HG03432 (cell line): ENCODE data around the gene GSK3A.
A peak's percentile ranks its signal among the peaks of the same experiment; 100 is the strongest.

Experiments
- ATAC-seq: cut with Tn5 transposase; IDR thresholded peaks from one replicate; pipeline ENCODE4 v1.9.1; 2021; ENCODE audit warnings: mild to moderate bottlenecking, moderate library complexity; ENCODE audit not compliant: unreplicated experiment

GSK3A gene

DNA sequence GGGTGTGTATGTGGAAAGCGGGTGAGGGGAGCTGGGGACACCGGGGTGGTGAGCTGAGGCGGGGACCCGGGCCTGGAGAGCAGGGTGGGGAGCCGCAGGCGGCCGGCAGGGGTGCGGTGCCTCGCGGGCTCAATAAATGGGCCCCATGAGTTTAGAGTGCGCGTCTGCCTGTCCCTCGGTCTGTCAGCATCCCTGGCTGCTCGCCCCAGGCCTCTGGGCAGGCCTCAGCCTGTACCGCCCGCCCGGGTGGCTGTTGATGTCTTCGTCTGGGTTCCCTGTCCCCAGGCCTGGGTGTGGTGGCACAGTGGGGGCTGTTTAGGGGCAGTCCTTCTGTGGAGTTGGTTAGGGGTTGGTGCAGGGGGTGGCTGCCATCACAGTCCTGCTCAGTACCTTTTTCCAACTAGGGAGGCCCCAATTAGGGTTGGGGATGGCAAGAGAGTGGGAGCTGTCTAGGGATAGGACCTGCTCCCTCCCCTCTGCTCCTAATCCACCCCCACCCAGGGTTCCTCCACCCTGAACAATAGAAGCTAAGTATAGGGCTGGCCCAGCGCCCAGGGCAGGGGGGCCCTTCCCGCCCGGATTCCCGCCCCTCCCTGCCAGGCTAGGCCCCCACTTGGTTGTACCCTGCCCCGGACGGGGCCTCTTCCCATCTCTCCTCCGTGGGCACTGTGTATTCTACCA is 38.9 kb upstream of the GSK3A start:
- no peak for ATAC-seq

DNA sequence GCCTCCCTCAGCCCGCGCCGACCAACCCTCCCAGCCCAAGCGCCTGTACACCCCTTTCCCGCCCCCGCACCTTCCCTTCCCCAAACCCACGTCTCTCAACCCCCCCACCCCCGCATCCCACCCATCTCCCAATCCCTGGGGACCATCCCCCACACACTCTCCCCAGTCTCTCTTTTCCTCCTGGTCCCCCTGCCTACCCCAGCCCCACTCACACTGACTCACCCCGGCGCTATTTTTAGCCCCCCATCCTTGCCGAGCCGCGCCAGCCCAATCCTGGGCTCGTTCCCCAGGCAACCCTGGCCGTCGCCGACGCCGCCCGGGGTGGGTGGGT is 38.4 kb upstream of the GSK3A start:
- no peak for ATAC-seq

DNA sequence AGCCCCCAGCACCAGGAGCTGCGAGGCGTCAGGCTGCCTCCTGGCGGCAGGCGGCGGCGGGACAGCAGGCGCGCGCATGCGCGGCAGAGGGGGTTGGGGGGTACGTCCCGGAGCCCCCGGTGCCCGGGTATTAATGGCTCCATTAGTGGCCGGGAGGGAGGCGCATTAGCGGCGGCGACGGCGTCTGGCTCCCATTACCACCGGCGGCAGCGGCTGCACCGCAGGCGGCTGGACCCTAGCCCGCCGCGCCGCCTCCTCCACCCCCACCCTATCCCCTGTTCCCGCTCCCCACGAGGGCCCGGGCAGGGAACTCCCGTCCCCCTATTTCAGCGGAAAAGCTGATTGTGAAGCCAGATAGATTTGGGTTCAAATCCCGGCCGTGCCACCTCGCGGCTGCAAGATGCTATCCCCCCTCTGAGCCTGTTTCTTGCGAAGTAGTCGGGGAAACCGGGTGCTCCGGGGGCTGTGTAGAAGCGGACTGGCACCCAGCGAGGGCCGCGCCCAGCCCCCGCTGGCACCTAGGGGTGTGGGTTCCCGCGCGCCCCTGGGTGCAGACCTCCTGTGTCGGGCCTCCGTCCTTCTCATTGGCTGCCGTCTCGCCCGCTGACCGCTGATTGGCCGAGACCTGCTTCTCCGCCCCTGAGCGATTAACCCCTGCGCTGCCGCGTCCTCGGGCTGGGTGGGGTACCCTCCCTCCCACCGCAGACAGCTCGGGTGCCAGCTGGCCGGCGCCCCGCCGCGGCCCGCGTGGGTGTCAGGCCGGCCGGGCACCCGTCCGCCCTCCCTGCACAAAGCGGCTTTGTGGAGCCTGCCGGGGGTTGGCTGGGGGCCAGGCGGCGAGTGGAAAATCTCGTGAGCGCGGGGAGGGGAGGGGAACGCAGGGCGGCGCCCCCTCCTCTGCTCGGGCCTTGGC is 37.8 kb upstream of the GSK3A start:
- peak; percentile 39 for ATAC-seq

DNA sequence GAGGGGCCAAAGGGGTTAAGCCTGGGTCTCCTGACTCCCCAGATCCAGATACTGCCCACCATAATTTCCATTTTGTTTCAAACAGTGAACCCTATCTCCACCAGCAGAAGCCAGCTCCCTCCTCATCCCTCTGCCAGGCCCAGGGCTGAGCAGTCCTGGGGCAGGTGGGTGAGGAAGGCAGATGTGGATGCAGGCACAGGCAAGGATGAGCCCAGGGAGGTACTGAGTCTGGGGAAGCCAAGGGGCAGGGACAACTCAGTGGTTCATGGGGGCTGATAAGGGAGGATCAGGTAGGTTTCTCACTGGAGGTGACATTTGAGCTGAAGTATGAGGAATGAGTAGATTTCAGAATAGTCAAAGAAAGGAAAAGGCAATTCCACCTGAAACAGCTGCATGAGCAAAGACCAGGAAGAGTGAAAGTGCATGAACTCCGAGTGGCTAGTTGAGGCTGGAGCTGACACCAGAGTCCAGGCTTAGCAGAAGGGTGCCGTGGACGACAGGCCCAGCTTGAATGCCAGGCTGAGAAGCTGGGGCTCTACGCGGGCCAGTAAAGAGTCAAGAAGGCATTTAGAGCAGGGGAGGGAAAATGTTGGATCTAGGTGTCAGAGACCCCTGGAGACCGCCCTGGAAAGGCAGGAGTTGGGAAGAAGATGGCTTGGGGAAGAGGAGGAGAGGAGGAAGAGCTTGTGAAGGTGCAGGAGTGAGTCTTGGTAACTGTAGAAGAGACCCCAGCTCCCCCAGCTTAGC is 36.9 kb upstream of the GSK3A start:
- ATAC-seq, result no peak

DNA sequence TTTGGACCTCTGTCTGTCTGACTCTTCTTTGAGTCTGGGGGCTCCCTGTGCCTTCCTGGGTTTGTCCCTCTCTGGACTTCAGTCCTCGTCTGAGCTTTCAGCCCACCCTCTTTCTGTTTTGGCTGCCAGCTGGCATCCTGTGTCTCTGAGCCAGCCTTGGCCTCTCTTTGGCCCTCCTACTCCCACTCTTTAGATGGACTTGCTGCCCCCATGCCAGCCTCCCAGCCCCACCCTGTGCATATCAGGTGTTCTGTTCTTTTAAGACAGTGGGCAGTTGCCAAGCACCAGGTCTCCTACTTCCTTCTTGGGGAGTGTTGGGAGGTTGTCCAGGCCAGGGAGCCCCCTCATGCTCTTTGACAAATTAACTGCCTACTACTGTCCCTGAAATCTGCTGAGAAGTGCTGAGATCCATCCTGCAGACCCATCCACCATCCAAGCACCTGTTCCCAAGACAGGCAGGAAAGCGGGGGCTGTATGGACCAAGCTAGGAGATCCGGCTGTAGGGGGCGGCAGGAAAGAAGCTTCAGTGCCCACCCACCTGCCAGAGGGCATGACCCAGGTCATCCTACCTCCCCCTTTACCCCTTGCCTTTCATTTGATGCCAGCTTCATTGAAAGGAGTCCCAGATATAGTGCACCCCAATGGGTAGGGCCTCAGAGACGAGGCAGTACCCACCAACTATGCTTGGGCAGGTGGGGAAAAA is 36.2 kb upstream of the GSK3A start:
- no peak for ATAC-seq

DNA sequence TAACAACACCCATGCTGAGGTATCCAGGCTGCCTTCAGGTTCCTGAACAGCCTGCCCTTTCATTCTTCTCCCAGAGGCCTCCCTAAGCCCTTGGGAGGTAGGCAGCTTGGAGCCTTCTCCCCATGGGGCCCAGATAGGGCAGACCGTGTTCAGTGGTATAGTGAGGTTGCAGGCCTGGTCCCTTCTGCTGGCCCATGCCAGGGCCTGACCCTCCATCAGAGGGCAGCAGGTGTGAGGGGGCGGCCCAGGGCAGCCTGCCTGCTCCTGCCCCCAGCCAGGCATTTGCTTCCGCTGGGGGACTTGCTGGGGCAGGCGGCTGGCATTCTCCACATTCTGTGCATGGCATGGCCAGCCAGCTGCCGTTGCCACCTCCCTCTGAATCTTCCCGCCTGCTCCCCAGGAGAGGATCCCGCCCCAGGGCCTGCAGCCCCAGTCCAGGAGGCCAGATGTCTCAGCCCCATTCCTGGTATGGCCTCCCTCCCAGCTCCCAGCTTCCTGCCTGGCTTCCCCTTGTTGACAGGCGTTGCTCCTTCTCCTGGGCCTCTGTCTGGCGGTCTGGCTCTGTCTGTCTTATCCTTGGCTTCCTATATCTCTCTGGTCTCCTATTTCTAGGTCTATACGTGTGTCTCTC is 35.5 kb upstream of the GSK3A start:
- no peak for ATAC-seq

DNA sequence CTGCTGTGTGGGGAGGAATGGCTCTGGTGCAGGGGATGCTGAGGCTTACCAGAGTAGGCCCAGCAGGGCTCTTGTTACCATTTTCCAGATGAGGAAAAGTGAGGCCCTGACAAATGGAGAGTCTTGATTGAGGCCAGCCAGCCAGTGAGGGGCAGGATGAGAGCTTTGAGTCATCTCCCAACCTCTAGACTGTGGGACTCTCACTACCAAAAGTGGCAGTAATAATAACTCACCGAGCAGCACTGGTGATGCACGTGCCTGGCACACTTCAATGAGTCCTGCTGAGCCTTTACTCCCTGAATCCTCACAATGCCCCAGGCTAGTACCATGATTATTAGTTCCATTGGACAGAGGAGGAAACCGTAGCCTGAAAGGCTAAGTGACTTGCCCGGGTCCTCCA is 34.4 kb upstream of the GSK3A start:
- no peak for ATAC-seq

DNA sequence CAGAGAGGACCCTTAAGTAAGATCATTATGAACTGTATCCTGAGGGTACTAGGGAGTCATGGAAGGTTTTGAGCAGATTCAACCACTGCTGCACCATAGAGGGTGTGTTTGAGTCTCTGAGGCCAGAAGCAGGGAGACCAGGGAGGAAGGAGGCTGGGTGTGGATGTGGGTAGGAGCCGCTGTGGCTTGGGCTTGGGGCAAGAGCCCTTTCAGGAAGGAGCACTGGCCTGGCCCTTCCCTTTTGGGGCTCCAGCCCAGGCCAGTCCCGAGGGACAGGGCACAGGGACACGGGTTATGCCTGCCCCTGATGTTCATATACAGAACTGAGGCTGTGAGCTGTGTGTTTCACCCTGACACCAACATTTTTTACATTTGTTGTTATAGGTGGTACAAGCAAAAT is 33.9 kb upstream of the GSK3A start:
- ATAC-seq, result no peak

DNA sequence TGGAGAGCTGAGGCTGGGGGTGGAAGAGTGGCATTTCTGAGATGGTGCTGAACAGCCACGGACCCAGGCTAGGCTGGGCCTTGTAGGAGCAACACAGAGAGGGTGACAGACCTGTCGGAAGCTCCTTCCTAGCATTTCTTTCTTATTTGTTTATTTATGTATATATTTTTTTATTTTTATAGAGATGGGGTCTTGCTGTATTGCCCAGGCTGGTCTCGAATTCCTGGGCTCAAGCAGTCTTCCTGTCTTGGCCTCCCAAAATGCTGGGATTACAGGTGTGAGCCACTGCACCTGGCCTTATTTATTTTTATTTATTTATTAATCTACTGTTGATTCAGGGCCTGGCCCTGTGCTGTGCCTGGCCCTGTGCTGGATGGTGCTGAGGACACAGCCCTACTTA is 33.1 kb upstream of the GSK3A start:
- ATAC-seq, result no peak

DNA sequence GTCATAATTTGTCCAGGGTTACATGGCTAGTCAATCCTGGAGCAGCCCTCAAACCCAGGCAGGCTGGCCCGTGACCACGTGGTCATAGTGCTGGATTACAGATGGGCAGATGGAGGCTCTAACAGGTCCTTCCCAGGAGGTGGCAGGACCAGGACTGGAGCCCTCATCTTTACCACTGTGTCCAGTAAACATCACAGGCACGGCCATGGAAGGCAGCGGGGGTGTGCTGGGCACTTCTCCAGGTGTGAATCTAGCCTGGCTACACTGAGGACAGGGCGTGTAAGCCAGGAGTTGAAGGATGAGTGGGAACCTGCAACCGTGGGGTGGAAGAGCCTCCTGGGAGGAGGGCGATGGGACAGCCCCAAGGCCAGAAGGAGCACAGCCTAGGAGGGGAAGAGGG is 32.7 kb upstream of the GSK3A start:
- no peak for ATAC-seq

DNA sequence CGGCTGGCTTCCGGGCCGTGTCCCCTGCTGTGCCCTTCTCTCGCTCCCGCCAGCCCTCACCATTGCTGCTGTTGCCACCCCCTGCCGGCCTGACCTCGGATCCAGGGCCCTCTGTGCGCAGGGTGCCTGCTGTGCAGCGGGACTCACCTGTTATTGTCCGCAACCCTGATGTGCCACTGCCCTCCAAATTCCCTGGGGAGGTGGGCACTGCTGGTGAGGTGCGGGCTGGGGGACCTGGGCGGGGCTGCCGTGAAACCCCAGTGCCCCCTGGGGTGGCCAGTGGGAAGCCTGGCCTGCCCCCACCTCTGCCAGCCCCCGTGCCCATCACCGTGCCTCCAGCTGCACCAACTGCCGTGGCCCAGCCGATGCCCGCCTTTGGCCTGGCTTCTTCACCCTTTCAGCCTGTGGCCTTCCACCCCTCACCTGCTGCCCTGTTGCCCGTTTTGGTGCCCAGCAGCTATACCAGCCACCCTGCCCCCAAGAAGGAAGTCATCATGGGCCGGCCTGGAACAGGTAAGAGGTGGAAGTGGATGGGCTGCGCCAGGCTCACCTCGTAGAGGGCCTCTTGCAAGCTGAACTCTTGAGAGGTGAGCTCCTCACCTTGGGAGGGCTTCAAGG is 31.8 kb upstream of the GSK3A start:
- no peak for ATAC-seq

DNA sequence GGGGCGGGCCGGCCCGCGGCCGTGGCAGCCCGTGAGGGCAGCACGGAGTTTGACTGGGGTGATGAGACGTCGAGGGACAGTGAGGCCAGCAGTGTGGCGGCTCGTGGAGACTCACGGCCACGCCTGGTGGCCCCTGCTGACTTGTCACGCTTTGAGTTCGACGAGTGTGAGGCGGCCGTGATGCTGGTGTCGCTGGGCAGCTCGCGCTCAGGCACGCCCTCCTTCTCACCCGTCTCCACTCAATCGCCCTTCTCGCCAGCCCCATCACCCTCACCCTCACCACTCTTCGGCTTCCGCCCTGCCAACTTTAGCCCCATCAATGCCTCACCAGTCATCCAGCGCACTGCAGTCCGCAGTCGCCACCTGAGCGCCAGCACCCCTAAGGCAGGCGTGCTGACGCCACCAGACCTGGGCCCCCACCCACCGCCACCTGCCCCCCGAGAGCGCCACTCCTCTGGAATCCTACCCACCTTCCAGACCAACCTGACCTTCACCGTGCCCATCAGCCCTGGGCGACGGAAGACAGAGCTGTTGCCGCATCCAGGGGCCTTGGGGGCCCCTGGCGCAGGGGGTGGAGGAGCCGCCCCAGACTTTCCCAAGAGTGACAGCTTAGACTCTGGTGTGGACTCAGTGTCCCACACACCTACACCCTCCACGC is 31.1 kb upstream of the GSK3A start:
- ATAC-seq, result no peak

DNA sequence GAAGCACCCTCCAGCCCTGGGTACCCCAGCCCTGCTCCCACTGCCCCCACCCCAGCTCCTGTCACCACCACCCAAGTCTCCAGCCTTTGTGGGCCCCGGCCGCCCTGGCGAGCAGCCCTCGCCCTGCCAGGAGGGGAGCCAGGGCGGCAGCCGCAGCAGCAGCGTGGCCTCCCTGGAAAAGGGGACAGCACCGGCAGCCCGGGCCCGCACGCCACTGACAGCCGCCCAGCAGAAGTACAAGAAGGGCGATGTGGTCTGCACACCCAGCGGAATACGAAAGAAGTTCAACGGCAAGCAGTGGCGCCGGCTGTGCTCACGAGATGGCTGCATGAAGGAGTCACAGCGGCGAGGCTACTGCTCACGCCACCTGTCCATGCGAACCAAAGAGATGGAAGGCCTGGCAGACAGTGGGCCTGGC is 30.6 kb upstream of the GSK3A start:
- no peak for ATAC-seq

DNA sequence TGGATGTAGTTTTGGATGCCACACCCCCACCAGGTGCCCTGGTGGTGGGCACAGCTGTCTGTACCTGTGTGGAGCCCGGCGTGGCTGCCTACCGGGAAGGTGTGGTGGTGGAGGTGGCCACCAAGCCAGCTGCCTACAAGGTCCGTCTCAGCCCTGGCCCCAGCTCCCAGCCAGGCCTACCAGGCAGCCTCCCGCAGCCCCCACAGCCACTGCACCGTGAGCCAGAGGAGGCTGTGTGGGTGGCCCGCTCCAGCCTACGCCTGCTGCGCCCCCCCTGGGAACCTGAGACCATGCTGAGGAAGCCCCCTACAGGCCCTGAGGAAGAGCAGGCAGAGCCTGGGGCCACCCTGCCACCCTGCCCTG is 30.1 kb upstream of the GSK3A start:
- ATAC-seq, result no peak

DNA sequence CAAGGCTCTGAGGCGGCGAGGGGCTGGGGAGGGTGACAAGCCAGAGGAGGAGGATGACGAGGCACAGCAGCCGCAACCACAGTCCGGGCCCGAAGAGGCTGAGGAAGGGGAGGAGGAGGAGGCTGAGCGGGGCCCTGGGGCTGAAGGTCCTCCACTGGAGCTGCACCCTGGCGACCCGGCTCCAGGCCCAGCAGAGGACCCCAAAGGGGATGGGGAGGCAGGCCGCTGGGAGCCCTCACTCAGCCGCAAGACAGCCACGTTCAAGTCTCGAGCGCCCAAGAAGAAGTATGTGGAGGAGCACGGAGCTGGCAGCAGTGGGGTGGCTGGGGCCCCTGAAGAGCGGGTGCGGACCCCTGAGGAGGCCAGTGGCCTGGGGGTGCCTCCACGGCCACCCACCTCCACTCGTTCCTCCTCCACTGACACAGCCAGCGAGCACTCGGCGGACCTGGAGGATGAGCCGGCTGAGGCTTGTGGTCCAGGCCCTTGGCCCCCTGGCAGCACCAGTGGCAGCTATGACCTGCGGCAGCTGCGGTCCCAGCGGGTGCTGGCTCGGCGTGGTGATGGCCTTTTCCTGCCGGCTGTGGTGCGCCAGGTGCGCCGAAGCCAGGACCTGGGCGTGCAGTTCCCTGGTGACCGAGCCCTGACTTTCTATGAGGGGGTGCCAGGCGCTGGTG is 29.6 kb upstream of the GSK3A start:
- ATAC-seq, result no peak

DNA sequence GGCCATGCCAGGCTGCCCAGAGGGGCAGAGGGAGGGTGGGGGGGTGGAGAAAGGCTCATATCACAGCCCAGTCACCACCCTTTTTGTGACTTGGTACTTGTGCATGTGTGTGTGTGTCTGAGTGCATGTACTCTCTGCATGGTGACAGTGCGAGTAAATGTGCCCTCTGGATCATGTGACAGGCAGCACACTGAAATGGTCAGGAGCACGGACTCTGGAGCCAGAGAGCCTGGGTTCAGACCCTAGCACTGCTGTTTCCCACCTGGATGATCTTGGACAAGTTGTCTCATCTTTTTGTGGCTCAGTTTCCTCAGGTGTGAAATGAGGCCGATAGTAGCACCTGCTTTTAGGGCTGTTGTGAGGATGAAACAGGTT is 28.6 kb upstream of the GSK3A start:
- no peak for ATAC-seq

DNA sequence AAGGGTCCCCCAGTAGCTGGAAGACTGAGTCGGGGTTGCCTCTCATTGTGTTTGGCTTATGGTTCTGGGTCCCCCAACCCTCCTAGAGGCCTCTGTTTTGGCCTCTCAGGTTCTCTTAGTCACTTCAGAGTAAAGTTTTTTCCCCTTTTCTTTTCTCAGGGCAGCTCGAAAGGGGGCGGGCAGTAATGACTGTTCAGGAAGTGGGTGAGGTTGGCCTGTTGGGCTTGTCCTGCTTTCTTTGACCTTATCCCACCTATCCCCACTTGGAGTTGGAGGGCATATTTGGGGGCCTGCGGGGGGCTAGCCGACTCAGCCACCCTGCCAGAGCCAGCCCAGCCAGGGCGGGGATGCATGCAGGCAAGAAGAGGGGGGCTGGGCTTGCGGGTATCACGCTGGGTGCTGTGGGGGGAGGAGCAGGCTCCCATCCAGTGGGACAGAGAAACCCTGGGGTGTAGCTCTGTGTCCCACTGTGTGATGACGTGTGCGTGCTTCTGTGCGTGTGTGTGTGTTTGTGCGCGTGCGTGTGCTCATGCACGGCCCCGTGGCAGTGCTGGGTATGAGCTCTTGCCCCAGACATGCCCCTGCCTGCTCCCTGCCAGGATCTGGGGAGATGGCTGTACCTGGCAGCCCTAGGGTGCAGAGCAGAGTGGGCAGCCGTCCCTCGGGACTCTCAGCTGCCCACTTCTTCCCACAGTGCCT is 28.1 kb upstream of the GSK3A start:
- ATAC-seq, result no peak

DNA sequence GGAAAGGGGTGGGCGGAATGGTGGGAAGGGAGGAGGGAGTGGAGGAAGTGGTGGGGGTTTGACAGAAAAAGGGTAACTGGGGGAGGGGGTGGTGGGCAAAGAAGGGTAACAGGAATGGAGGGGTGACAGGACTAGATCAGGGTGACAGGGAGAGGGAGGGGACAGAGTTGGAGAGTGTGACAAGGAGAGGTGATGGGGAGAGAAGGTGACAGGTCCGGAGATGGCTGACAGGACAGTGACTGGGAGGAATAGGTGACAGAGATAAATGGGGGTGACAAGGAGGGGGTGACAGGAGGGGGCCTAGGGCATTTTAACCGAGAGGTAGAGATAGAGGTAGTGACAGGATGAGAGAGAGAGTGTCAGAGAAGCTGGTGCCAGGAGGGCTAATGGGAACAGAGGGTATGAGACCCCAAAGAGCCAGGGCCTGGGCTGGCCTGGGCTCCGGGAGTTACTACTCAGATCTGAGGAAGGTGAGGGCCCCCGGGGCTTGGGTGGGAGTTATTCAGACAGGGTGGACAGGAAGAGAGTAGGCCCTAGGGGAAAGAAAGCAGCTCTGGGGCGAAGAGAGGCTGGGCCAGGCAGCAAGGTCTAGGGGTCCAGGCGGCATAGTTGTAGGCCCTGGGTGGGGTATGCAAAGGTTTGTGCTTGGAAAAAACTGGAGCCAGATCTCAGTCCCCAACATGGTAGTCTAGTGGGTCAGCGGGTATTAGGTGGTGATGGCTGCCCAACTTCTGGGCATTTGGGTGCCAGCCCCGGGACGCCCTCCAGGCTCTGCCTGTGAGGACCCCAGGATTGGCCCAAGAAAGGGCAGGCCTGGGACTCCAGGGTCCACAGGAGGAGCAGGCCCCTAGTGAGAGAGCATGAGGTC is 27.3 kb upstream of the GSK3A start:
- ATAC-seq, result no peak
